DMS 273 treated with DMSO at 0.1 percent for 48 hours (cell line): Measurements from ENCODE around the gene FAM181A.

Experiments
- DNase-seq: peaks from one replicate; lab custom pipeline; 2025; lab: John Stamatoyannopoulos, UW

Gene FAM181A

DNA sequence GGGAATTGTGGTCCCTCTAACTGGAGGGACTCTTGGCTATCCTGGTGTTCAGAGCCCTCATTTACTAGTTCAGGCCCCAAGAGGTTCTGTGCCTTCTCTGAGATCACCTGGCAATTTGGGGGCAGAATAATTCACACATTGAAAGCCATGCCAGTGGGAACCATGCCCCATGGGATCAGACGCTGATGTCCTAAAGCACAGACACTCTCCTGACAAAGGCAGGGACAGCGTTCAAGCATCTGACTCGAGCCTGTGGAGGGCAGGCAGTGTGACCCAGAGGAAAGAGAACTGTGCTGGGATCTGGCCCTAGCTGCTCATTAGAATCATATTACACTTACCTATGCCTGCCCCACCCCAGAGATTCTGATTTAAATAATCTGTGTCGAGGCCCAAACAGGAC lies 51.6 kb downstream of the FAM181A start:
- no peak for DNase-seq
